ENCODE results near the gene NAA16.

GRCh38 chr13:41387576-41387975 lies 76.5 kb downstream of the NAA16 start:
- TF ChIP-seq, protein P1, sequence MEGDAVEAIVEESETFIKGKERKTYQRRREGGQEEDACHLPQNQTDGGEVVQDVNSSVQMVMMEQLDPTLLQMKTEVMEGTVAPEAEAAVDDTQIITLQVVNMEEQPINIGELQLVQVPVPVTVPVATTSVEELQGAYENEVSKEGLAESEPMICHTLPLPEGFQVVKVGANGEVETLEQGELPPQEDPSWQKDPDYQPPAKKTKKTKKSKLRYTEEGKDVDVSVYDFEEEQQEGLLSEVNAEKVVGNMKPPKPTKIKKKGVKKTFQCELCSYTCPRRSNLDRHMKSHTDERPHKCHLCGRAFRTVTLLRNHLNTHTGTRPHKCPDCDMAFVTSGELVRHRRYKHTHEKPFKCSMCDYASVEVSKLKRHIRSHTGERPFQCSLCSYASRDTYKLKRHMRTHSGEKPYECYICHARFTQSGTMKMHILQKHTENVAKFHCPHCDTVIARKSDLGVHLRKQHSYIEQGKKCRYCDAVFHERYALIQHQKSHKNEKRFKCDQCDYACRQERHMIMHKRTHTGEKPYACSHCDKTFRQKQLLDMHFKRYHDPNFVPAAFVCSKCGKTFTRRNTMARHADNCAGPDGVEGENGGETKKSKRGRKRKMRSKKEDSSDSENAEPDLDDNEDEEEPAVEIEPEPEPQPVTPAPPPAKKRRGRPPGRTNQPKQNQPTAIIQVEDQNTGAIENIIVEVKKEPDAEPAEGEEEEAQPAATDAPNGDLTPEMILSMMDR (IDR thresholded peaks at IDR 0.05): no peak
- no peak for TF ChIP-seq POLR2A (IDR thresholded peaks at IDR 0.05)
